ENCODE data around the gene CCDC68.

Gene CCDC68

GRCh38 chr18:54873884-54874255 is 85.4 kb downstream of the CCDC68 start:
- no peak overlapping the region for H3K4me3 ChIP-seq (ENCODE audit: low read depth, low read length)
- TF ChIP-seq CTCF (conservative IDR thresholded peaks at IDR 0.05; ENCODE audit: low read depth, low read length), result no peak
- no peak for DNase-seq (ENCODE audit: low read depth)

- no peak overlapping the region for H3K4me3 ChIP-seq (ENCODE audit: low read depth, low read length)
- no peak for DNase-seq (ENCODE audit: low read depth)
These were observed 86.6 kb downstream of the CCDC68 start for GRCh38 chr18:54872681-54873080.

GRCh38 chr18:54871231-54871630 is 88.0 kb downstream of the CCDC68 start:
- H3K4me3 ChIP-seq (ENCODE audit: low read depth, low read length), result no peak overlapping the region
- TF ChIP-seq CTCF (conservative IDR thresholded peaks at IDR 0.05; ENCODE audit: low read depth, low read length), result no peak
- no peak for DNase-seq (ENCODE audit: low read depth)

More at GRCh38 chr18:54872681-54873080, 86.6 kb downstream of the CCDC68 start:
- no peak for TF ChIP-seq CTCF (conservative IDR thresholded peaks at IDR 0.05; ENCODE audit: low read depth, low read length)

- DNase-seq (ENCODE audit: low read depth), result no peak
- no peak for TF ChIP-seq CTCF (conservative IDR thresholded peaks at IDR 0.05; ENCODE audit: low read depth, low read length)
- H3K4me3 ChIP-seq (ENCODE audit: low read depth, low read length), result no peak overlapping the region
These were observed 92.1 kb downstream of the CCDC68 start for GRCh38 chr18:54867131-54867530.

GRCh38 chr18:54860941-54861340 is 98.3 kb downstream of the CCDC68 start:
- DNase-seq (ENCODE audit: low read depth), result no peak
- H3K4me3 ChIP-seq (ENCODE audit: low read depth, low read length), result no peak overlapping the region
- no peak for TF ChIP-seq CTCF (conservative IDR thresholded peaks at IDR 0.05; ENCODE audit: low read depth, low read length)

- peak; percentile 20 for DNase-seq (ENCODE audit: low read depth)
- no peak overlapping the region for H3K4me3 ChIP-seq (ENCODE audit: low read depth, low read length)
- no peak for TF ChIP-seq CTCF (conservative IDR thresholded peaks at IDR 0.05; ENCODE audit: low read depth, low read length)
These were observed 99.4 kb downstream of the CCDC68 start for GRCh38 chr18:54859667-54860421.

- no peak overlapping the region for H3K4me3 ChIP-seq (ENCODE audit: low read depth, low read length)
- TF ChIP-seq CTCF (conservative IDR thresholded peaks at IDR 0.05; ENCODE audit: low read depth, low read length), result no peak
- no peak for DNase-seq (ENCODE audit: low read depth)
These were observed 101.8 kb downstream of the CCDC68 start for GRCh38 chr18:54857499-54857898.

Data from choroid plexus epithelial cell (primary cell).